ENCODE measurements around the gene PFN1.
"Not testable (repeated sequence)": the region's sequence is repeated elsewhere in the genome, so short reads cannot be mapped to it uniquely, and the experiment has no call there.

Gene PFN1

DNA sequence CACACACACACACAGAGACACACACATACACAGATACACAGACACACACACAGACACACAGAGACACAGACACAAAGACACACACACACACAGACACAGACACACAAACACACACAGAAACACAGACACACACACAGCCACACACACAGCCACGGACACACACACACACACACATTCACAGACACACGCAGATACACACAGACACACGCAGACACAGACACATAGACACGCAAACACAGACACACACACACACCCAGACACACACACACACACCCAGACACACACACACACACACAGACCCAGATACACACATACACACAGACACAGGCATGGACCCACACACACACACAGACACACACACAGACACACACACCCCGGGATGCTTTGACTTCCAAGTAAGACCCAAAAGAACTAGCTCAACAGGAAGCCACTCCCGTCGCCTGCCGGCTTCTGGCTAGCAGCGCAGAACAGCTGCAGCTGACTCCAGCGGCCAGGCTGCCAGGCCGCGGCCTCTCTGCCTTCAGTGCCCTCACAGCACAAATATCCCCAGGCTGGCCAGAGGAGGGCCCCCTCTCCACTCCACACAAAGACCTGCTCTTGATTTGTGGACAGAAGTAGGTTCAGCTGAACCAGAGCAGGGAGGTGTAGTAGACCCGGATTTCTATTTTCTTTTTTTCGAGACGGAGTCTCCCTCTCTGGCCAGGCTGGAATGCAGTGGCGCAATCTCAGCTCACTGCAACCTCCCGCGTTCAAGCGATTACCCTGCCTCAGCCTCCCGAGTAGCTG is 39.4 kb downstream of the PFN1 start:
- H4K8ac ChIP-seq (ENCODE audit: low read length): peak overlapping the region; percentile 9
- no peak overlapping the region for H2BK120ac ChIP-seq (ENCODE audit: low read depth, low read length)
- H4K91ac ChIP-seq (ENCODE audit: low read length): peak overlapping the region; percentile 2
- peak overlapping the region in 1 of 2 experiments; percentile 23 for H3K4me3 ChIP-seq (ENCODE audit: insufficient read depth in 1 of 2, low read depth in 1 of 2, low read length in 2 of 2)
- H2AFZ ChIP-seq (ENCODE audit: low read depth, low read length): peak overlapping the region; percentile 55
- H3K4me2 ChIP-seq (ENCODE audit: low read length, poor library complexity, severe bottlenecking): no peak overlapping the region
- peak overlapping the region; percentile 18 to 58 for H2BK12ac ChIP-seq (ENCODE audit: low read length in 2 of 2)
- 26% methylated on average over 18 of the region's 20 CpGs for WGBS
- peak overlapping the region; percentile 1 to 44 for H3K18ac ChIP-seq (ENCODE audit: low read depth in 1 of 2, low read length in 2 of 2)
- no peak overlapping the region for H3K23ac ChIP-seq (ENCODE audit: low read length in 2 of 2)
- H2BK15ac ChIP-seq (ENCODE audit: low read depth, poor library complexity, severe bottlenecking): no peak overlapping the region
- H2AK5ac ChIP-seq (ENCODE audit: low read length, severe bottlenecking): no peak overlapping the region
- peak overlapping the region in 1 of 2 experiments; percentile 93 for H3K14ac ChIP-seq (ENCODE audit: low read length in 2 of 2)
- no peaks in the 10 kb centered on the region for H3K9me3 ChIP-seq (ENCODE audit: control insufficient read depth, low read length)
- H3K27me3 ChIP-seq (ENCODE audit: control insufficient read depth in 1 of 2, insufficient read depth in 1 of 2, low read length in 2 of 2): peaks cover 3 to 15% of the 10 kb centered on the region in 2 experiments
- peaks cover 14% of the 10 kb centered on the region for H3K4me1 ChIP-seq (ENCODE audit: control insufficient read depth, insufficient read depth, low read depth, low read length)
- H3K79me1 ChIP-seq (replicated peaks; ENCODE audit: low read length, poor library complexity, severe bottlenecking): no peaks in the 10 kb centered on the region
- H3K36me3 ChIP-seq (ENCODE audit: control insufficient read depth in 1 of 2, insufficient read depth in 2 of 2, low read depth in 1 of 2, low read length in 2 of 2): no peaks in the 10 kb centered on the region
- H3K4ac ChIP-seq (ENCODE audit: low read depth in 1 of 2, low read length in 2 of 2): no peak overlapping the region
- H3K9ac ChIP-seq (ENCODE audit: low read length): peak overlapping the region; percentile 74
- peak overlapping the region; percentile 3 for H3K27ac ChIP-seq (ENCODE audit: low read length, poor library complexity, severe bottlenecking)
- peak; percentile 95 for DNase-seq
- H2BK5ac ChIP-seq (ENCODE audit: low read depth, low read length, poor library complexity, severe bottlenecking): no peak overlapping the region

DNA sequence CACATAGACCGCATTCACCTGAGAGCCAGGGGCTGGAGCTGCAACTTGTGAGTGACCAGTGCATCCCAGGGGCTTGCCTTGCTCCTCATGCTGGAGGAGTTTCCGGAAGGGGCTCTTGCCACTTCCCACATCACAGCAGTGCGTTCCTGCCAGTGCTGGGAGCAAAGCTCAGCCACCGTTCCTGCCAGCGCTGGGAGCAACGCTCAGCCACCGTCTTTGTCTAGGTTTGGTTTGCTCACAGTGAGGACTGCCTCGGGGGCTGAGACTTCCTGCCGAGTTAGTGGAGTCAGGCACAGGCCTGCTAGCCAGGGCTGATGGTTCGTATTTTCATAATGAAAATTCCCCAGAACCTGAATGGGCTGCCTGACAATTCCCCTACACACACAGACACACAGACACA is 40.0 kb downstream of the PFN1 start:
- H3K4me3 ChIP-seq (ENCODE audit: insufficient read depth in 1 of 2, low read depth in 1 of 2, low read length in 2 of 2): no peak overlapping the region
- H2BK15ac ChIP-seq (ENCODE audit: low read depth, poor library complexity, severe bottlenecking): no peak overlapping the region
- 40% methylated on average over 10 of the region's 10 CpGs for WGBS
- H3K79me1 ChIP-seq (replicated peaks; ENCODE audit: low read length, poor library complexity, severe bottlenecking): no peaks in the 10 kb centered on the region
- no peak overlapping the region for H2BK5ac ChIP-seq (ENCODE audit: low read depth, low read length, poor library complexity, severe bottlenecking)
- H2BK12ac ChIP-seq (ENCODE audit: low read length in 2 of 2): peak overlapping the region; percentile 29 to 38
- peak overlapping the region; percentile 2 for H4K91ac ChIP-seq (ENCODE audit: low read length)
- peak; percentile 39 for DNase-seq
- H3K4me2 ChIP-seq (ENCODE audit: low read length, poor library complexity, severe bottlenecking): no peak overlapping the region
- H3K9me3 ChIP-seq (ENCODE audit: control insufficient read depth, low read length): no peaks in the 10 kb centered on the region
- no peak overlapping the region for H2BK120ac ChIP-seq (ENCODE audit: low read depth, low read length)
- H3K4me1 ChIP-seq (ENCODE audit: control insufficient read depth, insufficient read depth, low read depth, low read length): peaks cover 14% of the 10 kb centered on the region
- peaks cover 3 to 16% of the 10 kb centered on the region in 2 experiments for H3K27me3 ChIP-seq (ENCODE audit: control insufficient read depth in 1 of 2, insufficient read depth in 1 of 2, low read length in 2 of 2)
- peak overlapping the region; percentile 9 for H4K8ac ChIP-seq (ENCODE audit: low read length)
- peak overlapping the region in 1 of 2 experiments; percentile 40 for H3K4ac ChIP-seq (ENCODE audit: low read depth in 1 of 2, low read length in 2 of 2)
- peak overlapping the region; percentile 3 for H3K27ac ChIP-seq (ENCODE audit: low read length, poor library complexity, severe bottlenecking)
- peak overlapping the region; percentile 34 for H2AFZ ChIP-seq (ENCODE audit: low read depth, low read length)
- no peaks in the 10 kb centered on the region for H3K36me3 ChIP-seq (ENCODE audit: control insufficient read depth in 1 of 2, insufficient read depth in 2 of 2, low read depth in 1 of 2, low read length in 2 of 2)
- H3K9ac ChIP-seq (ENCODE audit: low read length): peak overlapping the region; percentile 74
- H3K23ac ChIP-seq (ENCODE audit: low read length in 2 of 2): no peak overlapping the region
- peak overlapping the region; percentile 1 to 79 for H3K18ac ChIP-seq (ENCODE audit: low read depth in 1 of 2, low read length in 2 of 2)
- no peak overlapping the region for H2AK5ac ChIP-seq (ENCODE audit: low read length, severe bottlenecking)
- no peak overlapping the region for H3K14ac ChIP-seq (ENCODE audit: low read length in 2 of 2)

DNA sequence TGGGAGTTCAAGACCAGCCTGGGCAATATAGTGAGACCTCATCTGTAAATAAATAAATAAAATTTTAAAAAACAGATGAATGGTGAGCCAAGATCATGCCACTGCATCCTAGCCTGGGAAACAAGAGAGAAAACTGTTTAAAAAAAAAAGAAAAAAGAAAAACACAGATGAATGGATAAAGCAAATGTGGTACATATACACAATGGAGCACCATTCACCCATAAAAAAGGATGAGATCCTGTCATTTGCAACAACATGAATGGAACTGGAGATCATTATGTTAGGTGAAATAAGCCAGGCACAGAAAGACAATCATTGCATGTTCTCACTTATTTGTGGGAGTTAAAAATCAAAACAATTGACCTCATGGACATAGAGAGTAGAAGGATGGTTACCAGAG is 41.7 kb downstream of the PFN1 start:
- not testable (repeated sequence) for H2BK5ac ChIP-seq (ENCODE audit: low read depth, low read length, poor library complexity, severe bottlenecking); H4K8ac ChIP-seq (ENCODE audit: low read length); H2BK120ac ChIP-seq (ENCODE audit: low read depth, low read length); H2BK12ac ChIP-seq (ENCODE audit: low read length in 2 of 2); H3K79me1 ChIP-seq (replicated peaks; ENCODE audit: low read length, poor library complexity, severe bottlenecking); H3K4ac ChIP-seq (ENCODE audit: low read depth in 1 of 2, low read length in 2 of 2); H3K18ac ChIP-seq (ENCODE audit: low read depth in 1 of 2, low read length in 2 of 2); H3K4me2 ChIP-seq (ENCODE audit: low read length, poor library complexity, severe bottlenecking); H3K4me3 ChIP-seq (ENCODE audit: insufficient read depth in 1 of 2, low read depth in 1 of 2, low read length in 2 of 2); H3K9me3 ChIP-seq (ENCODE audit: control insufficient read depth, low read length); DNase-seq; H3K23ac ChIP-seq (ENCODE audit: low read length in 2 of 2); H4K91ac ChIP-seq (ENCODE audit: low read length); H2BK15ac ChIP-seq (ENCODE audit: low read depth, poor library complexity, severe bottlenecking); H2AFZ ChIP-seq (ENCODE audit: low read depth, low read length); H3K14ac ChIP-seq (ENCODE audit: low read length in 2 of 2); H3K27ac ChIP-seq (ENCODE audit: low read length, poor library complexity, severe bottlenecking); H3K9ac ChIP-seq (ENCODE audit: low read length); H2AK5ac ChIP-seq (ENCODE audit: low read length, severe bottlenecking); H3K36me3 ChIP-seq (ENCODE audit: control insufficient read depth in 1 of 2, insufficient read depth in 2 of 2, low read depth in 1 of 2, low read length in 2 of 2)
- Histone ChIP-seq H3K4me1 (ENCODE audit: control insufficient read depth, insufficient read depth, low read depth, low read length) (peaks cover 14% of the 10 kb centered on the region), H3K27me3 (ENCODE audit: control insufficient read depth in 1 of 2, insufficient read depth in 1 of 2, low read length in 2 of 2) (peaks cover 3 to 29% of the 10 kb centered on the region in 2 experiments)

DNA sequence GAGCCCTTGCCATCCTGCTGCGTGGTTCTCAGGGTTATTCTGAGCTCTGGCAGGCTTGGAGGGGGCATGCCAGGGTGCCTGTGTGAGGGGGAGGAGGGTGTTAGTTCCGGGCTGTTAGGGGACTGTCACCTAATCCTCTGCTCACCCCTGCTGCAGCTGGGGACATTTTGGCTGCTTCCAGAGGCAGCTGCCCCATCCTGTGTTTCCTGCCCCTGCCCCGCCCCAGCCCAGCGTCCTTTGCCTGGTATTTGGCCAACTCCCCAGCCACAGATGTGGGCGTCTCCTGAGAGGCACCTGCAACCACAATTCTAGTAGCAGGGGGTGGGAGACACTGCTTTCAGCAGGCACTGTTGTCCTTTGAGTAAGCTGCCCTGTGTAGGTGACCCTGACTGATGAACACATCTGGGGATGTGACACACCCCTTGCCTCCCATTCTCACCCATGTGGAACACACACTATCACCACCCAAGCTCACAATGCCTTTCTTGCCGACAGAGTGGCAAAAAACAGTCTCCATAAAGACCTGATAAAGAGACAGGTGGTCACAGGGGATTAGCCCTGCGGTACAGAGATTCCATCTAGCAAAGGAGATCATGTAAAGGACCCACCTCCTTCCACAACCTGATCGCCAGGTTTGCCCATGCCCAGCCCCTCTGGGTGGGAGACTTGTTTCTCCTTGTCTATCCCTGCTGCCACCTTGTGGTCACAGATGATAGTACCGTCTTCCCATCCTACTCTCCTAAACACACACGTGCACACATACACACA is 45.1 kb downstream of the PFN1 start, which contains the start of gene CHRNE:
CHRNE (minus strand) TSS at position 48 of the 768 bp plus-strand sequence; CDS start at position 13, 35 bp downstream.
- Histone ChIP-seq H3K4me3 (ENCODE audit: insufficient read depth in 1 of 2, low read depth in 1 of 2, low read length in 2 of 2) (no peak within 1 kb of the TSS), H2BK5ac (ENCODE audit: low read depth, low read length, poor library complexity, severe bottlenecking) (no peak within 1 kb of the TSS), H4K91ac (ENCODE audit: low read length) (no peak within 1 kb of the TSS), H3K4me2 (ENCODE audit: low read length, poor library complexity, severe bottlenecking) (no peak within 1 kb of the TSS), H3K23ac (ENCODE audit: low read length in 2 of 2) (no peak within 1 kb of the TSS), H3K9me3 (ENCODE audit: control insufficient read depth, low read length) (no peaks in the 10 kb centered on the region), H3K4ac (ENCODE audit: low read depth in 1 of 2, low read length in 2 of 2) (no peak within 1 kb of the TSS), H3K18ac (ENCODE audit: low read depth in 1 of 2, low read length in 2 of 2) (no peak within 1 kb of the TSS), H2BK120ac (ENCODE audit: low read depth, low read length) (no peak within 1 kb of the TSS), H3K9ac (ENCODE audit: low read length) (no peak within 1 kb of the TSS), H3K79me1 (replicated peaks; ENCODE audit: low read length, poor library complexity, severe bottlenecking) (no peaks in the 10 kb centered on the region), H2BK15ac (ENCODE audit: low read depth, poor library complexity, severe bottlenecking) (no peak within 1 kb of the TSS), H3K36me3 (ENCODE audit: control insufficient read depth in 1 of 2, insufficient read depth in 2 of 2, low read depth in 1 of 2, low read length in 2 of 2) (peaks cover 0 to 40% of the 10 kb centered on the region in 2 experiments), H4K8ac (ENCODE audit: low read length) (no peak within 1 kb of the TSS), H3K4me1 (ENCODE audit: control insufficient read depth, insufficient read depth, low read depth, low read length) (peaks cover 2% of the 10 kb centered on the region), H2BK12ac (ENCODE audit: low read length in 2 of 2) (no peak within 1 kb of the TSS), H3K27ac (ENCODE audit: low read length, poor library complexity, severe bottlenecking) (no peak within 1 kb of the TSS), H2AK5ac (ENCODE audit: low read length, severe bottlenecking) (no peak within 1 kb of the TSS), H3K27me3 (ENCODE audit: control insufficient read depth in 1 of 2, insufficient read depth in 1 of 2, low read length in 2 of 2) (peaks cover 3 to 42% of the 10 kb centered on the region in 2 experiments), H3K14ac (ENCODE audit: low read length in 2 of 2) (no peak within 1 kb of the TSS), H2AFZ (ENCODE audit: low read depth, low read length) (no peak within 1 kb of the TSS)
- 48% methylated on average over 10 of the region's 10 CpGs for WGBS
- peak; percentile 81 for DNase-seq

All from mesenchymal stem cell (in vitro differentiated cells and primary cell).